ENCODE data around the gene TCL1B. TPM values are rescaled to one million over a fixed set of nuclear protein-coding genes. Genes with fewer than 3 reads are reported as not detected.

The TCL1B gene
- total RNA-seq, 1 experiment from 2014 or later: 3.6 TPM

DNA sequence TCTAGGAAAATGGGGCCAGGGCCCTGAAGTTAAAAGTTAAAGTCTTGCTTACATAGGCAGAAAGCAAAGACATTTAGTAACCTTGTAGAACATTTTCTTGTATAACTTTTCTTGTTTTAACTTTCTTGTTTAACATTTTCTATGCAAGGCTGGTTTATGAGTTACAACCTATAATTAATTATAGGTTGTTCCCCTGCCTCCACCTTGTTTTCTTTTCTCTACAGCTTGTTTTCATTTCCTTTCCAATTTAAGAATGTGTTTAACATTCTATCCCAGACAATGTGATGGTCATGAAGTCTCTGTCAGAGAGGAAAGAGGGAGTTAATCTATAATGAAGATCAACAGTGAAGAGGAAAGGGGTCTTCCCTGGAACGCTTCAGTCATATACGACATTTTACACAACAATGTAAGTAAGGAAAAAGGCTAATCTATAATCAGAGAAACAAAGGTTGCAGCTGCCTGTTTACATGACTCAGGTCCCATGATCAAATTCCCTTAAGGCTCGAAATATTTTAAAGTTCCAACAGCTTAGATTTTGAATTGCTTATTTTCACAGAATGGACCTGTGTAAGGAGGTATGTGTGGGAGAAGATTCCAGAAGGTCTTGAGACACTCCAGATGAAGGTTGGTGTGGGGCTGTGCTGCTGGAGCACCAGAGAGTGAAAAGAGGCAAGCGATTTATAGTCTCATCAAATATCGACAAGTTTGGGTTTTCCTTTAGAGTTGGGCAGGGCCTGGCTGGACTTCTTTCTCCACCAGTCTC is 34.2 kb upstream of the TCL1B start:
- Histone ChIP-seq H3K56ac (ENCODE audit: insufficient read length, low read depth, low read length) (no peak overlapping the region), H3K4ac (ENCODE audit: low read depth, low read length) (no peak overlapping the region), H3K23ac (ENCODE audit: insufficient read length, low read depth, low read length) (no peak overlapping the region), H4K8ac (replicated peaks; ENCODE audit: insufficient read length, low read depth, low read length) (no peak overlapping the region), H3K4me2 (ENCODE audit: insufficient read depth, insufficient read length, low read length) (no peak overlapping the region), H2BK15ac (ENCODE audit: low read depth, low read length) (no peak overlapping the region), H3K27me3 (ENCODE audit: insufficient read depth, low read length) (no peaks in the 10 kb centered on the region), H2AK5ac (ENCODE audit: insufficient read length, low read length) (no peak overlapping the region), H3K79me2 (ENCODE audit: insufficient read depth, low read length) (no peaks in the 10 kb centered on the region), H2BK12ac (ENCODE audit: insufficient read length, low read depth, low read length) (no peak overlapping the region), H4K5ac (ENCODE audit: insufficient read length, low read depth, low read length) (no peak overlapping the region), H4K20me1 (ENCODE audit: control insufficient read depth, insufficient read depth, insufficient read length) (no peaks in the 10 kb centered on the region), H3K23me2 (ENCODE audit: insufficient read length, low read depth, low read length, poor library complexity, severe bottlenecking) (no peaks in the 10 kb centered on the region), H2BK120ac (ENCODE audit: low read depth, low read length, poor library complexity, severe bottlenecking) (no peak overlapping the region), H3K9me3 (ENCODE audit: control insufficient read depth, low read depth, low read length) (no peaks in the 10 kb centered on the region), H3K14ac (ENCODE audit: insufficient read depth, low read length) (no peak overlapping the region), H2AFZ (ENCODE audit: low read length) (no peak overlapping the region), H2BK20ac (ENCODE audit: low read depth, low read length, poor library complexity, severe bottlenecking) (no peak overlapping the region), H3K18ac (ENCODE audit: insufficient read length, low read depth, low read length) (no peak overlapping the region), H3K4me1 (ENCODE audit: insufficient read depth, low read length) (no peaks in the 10 kb centered on the region; the same call in 1 of the 2 replicates), H3K9ac (ENCODE audit: extremely low read depth, insufficient read length, low read length) (no peak overlapping the region), H3K79me1 (ENCODE audit: insufficient read depth, low read depth, low read length, poor library complexity, severe bottlenecking) (no peaks in the 10 kb centered on the region), H4K91ac (ENCODE audit: insufficient read length, low read depth, low read length) (no peak overlapping the region), H3K27ac (ENCODE audit: insufficient read length, low read depth, low read length) (no peak overlapping the region), H2BK5ac (ENCODE audit: insufficient read length, low read length) (no peak overlapping the region), H3T11ph (ENCODE audit: low read length) (no peak overlapping the region)
- WGBS (ENCODE audit: extremely low coverage, insufficient read length, low lambda C conversion rate): no CpG with 5 or more reads among the region's 5 CpGs
- Mint-ChIP-seq H3K27ac (peak overlapping the region; percentile 27 to 69 (median 54); a peak in 5 of 7 replicates), H3K4me3 (no peak overlapping the region), H3K36me3 (ENCODE audit: insufficient read depth in 1 of 3, low read depth in 3 of 3) (no peaks in the 10 kb centered on the region; a peak in 1 of 7 replicates), H3K27me3 (ENCODE audit: low read depth) (peaks cover 11% of the 10 kb centered on the region), H3K9me3 (no peaks in the 10 kb centered on the region), H3K4me1 (peaks cover 28 to 38% of the 10 kb centered on the region in 2 experiments)
- no peak for DNase-seq
- TF ChIP-seq, protein P1, sequence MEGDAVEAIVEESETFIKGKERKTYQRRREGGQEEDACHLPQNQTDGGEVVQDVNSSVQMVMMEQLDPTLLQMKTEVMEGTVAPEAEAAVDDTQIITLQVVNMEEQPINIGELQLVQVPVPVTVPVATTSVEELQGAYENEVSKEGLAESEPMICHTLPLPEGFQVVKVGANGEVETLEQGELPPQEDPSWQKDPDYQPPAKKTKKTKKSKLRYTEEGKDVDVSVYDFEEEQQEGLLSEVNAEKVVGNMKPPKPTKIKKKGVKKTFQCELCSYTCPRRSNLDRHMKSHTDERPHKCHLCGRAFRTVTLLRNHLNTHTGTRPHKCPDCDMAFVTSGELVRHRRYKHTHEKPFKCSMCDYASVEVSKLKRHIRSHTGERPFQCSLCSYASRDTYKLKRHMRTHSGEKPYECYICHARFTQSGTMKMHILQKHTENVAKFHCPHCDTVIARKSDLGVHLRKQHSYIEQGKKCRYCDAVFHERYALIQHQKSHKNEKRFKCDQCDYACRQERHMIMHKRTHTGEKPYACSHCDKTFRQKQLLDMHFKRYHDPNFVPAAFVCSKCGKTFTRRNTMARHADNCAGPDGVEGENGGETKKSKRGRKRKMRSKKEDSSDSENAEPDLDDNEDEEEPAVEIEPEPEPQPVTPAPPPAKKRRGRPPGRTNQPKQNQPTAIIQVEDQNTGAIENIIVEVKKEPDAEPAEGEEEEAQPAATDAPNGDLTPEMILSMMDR (conservative IDR thresholded peaks at IDR 0.05): no peak
